Upper lobe of left lung (tissue), 6 donors: ENCODE results near the gene GRID1. TPM values are rescaled to one million over a fixed set of nuclear protein-coding genes. Genes with fewer than 3 reads are reported as not detected.

Source experiments
- ATAC-seq, 2 donors: fragments of 200-7000 bp; cut with Tn5 transposase; one replicate each; pipeline ENCODE4 v1.9.1; 2022; ENCODE audit warnings: mild to moderate bottlenecking in 2 of 2, moderate library complexity in 2 of 2; ENCODE audit not compliant: low FRiP score in 2 of 2
- DNase-seq, 2 donors: peaks; one replicate each; pipeline ENCODE4 v3.0.0-alpha.2; 2019 to 2020
- H3K27ac ChIP-seq, 4 donors: fragments of 200-600 bp; sonication (generic); one replicate each; pipeline ENCODE4 v1.5.1; 2016 to 2019
- H3K27me3 ChIP-seq, 4 donors: fragments of 200-600 bp; sonication (generic); one replicate each; pipeline ENCODE4 v1.5.1; 2017 to 2019
- H3K36me3 ChIP-seq, 4 donors: fragments of 200-600 bp; sonication (generic); one replicate each; pipeline ENCODE4 v1.5.1; 2016 to 2019
- H3K4me1 ChIP-seq, 4 donors: fragments of 200-600 bp; sonication (generic); one replicate each; pipeline ENCODE4 v1.5.1; 2018 to 2019
- H3K4me3 ChIP-seq, 4 donors: fragments of 200-600 bp; sonication (generic); one replicate each; pipeline ENCODE4 v1.5.1; 2017 to 2019; ENCODE audit warnings: mild to moderate bottlenecking in 2 of 4, moderate library complexity in 1 of 4
- H3K9me3 ChIP-seq, 4 donors: fragments of 200-600 bp; sonication (generic); one replicate each; pipeline ENCODE4 v1.5.1; 2018 to 2019
- EP300 ChIP-seq, 4 donors: sonication (generic); formaldehyde crosslinking; IDR thresholded peaks; one replicate each; pipeline ENCODE4 v1.5.1; 2017; ENCODE audit warnings: antibody characterized with exemption in 4 of 4, control low read depth in 2 of 4
- POLR2A ChIP-seq, 4 donors: fragments of 450-650 bp; IDR thresholded peaks; one replicate each; pipeline ENCODE4 v1.5.1; 2016 to 2017; ENCODE audit warnings: antibody characterized with exemption in 4 of 4, mild to moderate bottlenecking in 2 of 4
- POLR2AphosphoS5 ChIP-seq, 2 donors: sonication (generic); formaldehyde crosslinking; IDR thresholded peaks; one replicate each; pipeline ENCODE4 v1.5.1; 2017; ENCODE audit warnings: antibody characterized with exemption in 2 of 2
- WGBS, 2 donors: methylation state at CpG; one replicate each; pipeline ENCODE4 v1.1.5; 2017 to 2018; 5-methylcytosine and 5-hydroxymethylcytosine counted together
- total RNA-seq, 6 donors: library from RNA; depleted of rRNA in 4 of 6; stranded (reverse); fragments of >200 nt in 4 of 6; gene quantifications; one replicate each; pipeline versions ENCODE4 v1.1.0 to v1.2.1, GENCODE V29; 2016 to 2021
- TF ChIP-seq, protein P1 (sequence below), 6 experiments: fragments of 450-650 bp in 4 of 6; fragments of 200-600 bp in 2 of 6; sonication (generic) in 2 of 6; IDR thresholded peaks; one replicate each; pipeline ENCODE4 v1.5.1; 2016 to 2019; ENCODE audit warnings: antibody characterized with exemption in 6 of 6
- donor health status: DM: no; HTN: no; CAD: no; lungs with moderate emphysema.
- donor health status: DM: no; HTN: yes; CAD: no; lungs with severe emphysema.

GRID1 gene
- total RNA-seq, 6 donors from 2014 or later, result 1.5 to 5.2 (median 3.2) TPM

GRCh38 chr10:85624511-85624910 lies 742.1 kb downstream of the GRID1 start:
- TF ChIP-seq, protein P1, sequence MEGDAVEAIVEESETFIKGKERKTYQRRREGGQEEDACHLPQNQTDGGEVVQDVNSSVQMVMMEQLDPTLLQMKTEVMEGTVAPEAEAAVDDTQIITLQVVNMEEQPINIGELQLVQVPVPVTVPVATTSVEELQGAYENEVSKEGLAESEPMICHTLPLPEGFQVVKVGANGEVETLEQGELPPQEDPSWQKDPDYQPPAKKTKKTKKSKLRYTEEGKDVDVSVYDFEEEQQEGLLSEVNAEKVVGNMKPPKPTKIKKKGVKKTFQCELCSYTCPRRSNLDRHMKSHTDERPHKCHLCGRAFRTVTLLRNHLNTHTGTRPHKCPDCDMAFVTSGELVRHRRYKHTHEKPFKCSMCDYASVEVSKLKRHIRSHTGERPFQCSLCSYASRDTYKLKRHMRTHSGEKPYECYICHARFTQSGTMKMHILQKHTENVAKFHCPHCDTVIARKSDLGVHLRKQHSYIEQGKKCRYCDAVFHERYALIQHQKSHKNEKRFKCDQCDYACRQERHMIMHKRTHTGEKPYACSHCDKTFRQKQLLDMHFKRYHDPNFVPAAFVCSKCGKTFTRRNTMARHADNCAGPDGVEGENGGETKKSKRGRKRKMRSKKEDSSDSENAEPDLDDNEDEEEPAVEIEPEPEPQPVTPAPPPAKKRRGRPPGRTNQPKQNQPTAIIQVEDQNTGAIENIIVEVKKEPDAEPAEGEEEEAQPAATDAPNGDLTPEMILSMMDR (IDR thresholded peaks at IDR 0.05), result no peak
- TF ChIP-seq POLR2AphosphoS5 (IDR thresholded peaks at IDR 0.05) (no peak), POLR2A (IDR thresholded peaks at IDR 0.05) (no peak), EP300 (IDR thresholded peaks at IDR 0.05) (no peak)
- no peak for ATAC-seq
- DNase-seq, result no peak
- 84 to 88% methylated on average over 7 of the region's 7 CpGs for WGBS, 2 donors
- Histone ChIP-seq H3K27me3 (no peaks in the 10 kb centered on the region), H3K27ac (no peak overlapping the region), H3K4me3 (no peak overlapping the region), H3K36me3 (no peaks in the 10 kb centered on the region), H3K4me1 (no peaks in the 10 kb centered on the region), H3K9me3 (no peaks in the 10 kb centered on the region)

DNA sequence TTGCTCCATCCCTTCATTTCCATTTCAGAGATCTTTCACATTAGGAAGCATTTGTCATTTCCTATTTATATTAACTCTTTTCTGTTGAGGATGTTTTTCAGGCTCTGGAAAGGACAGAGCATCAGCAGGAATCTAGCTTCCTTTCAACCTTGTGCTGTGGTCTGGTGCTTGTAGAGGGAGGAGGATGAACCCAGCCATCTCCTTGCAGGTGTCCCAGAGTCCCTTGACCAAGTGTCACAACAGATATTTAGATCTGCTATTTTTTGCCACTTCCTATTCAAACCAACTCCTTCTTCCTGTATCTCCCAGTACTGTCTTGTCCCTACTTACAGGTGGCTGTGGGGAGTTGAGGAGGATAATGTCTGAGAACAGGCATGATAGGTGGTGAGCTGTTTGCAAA lies 742.8 kb downstream of the GRID1 start:
- Histone ChIP-seq H3K36me3 (no peaks in the 10 kb centered on the region), H3K4me3 (no peak overlapping the region), H3K27me3 (no peaks in the 10 kb centered on the region), H3K27ac (no peak overlapping the region), H3K9me3 (no peaks in the 10 kb centered on the region), H3K4me1 (no peaks in the 10 kb centered on the region)
- ATAC-seq (no peak), DNase-seq (no peak)
- TF ChIP-seq, protein P1 (IDR thresholded peaks at IDR 0.05), result no peak

- DNase-seq (no peak), ATAC-seq (no peak)
- no peaks in the 10 kb centered on the region for H3K9me3 ChIP-seq
- TF ChIP-seq, protein P1 (IDR thresholded peaks at IDR 0.05), result no peak
- TF ChIP-seq EP300 (IDR thresholded peaks at IDR 0.05), result no peak
- no peak for TF ChIP-seq POLR2A (IDR thresholded peaks at IDR 0.05)
- TF ChIP-seq POLR2AphosphoS5 (IDR thresholded peaks at IDR 0.05), result no peak
- no peak overlapping the region for H3K27ac ChIP-seq
- no peaks in the 10 kb centered on the region for H3K4me1 ChIP-seq
- H3K36me3 ChIP-seq, result no peaks in the 10 kb centered on the region
- no peaks in the 10 kb centered on the region for H3K27me3 ChIP-seq
- 69 to 75% methylated on average over 2 of the region's 2 CpGs for WGBS, 2 donors
- H3K4me3 ChIP-seq, result no peak overlapping the region
Observed at GRCh38 chr10:85623342-85623741, 743.3 kb downstream of the GRID1 start.

GRCh38 chr10:85622425-85622824 lies 744.2 kb downstream of the GRID1 start:
- Histone ChIP-seq H3K4me3 (no peak overlapping the region), H3K27ac (no peak overlapping the region), H3K9me3 (no peaks in the 10 kb centered on the region), H3K36me3 (no peaks in the 10 kb centered on the region), H3K4me1 (no peaks in the 10 kb centered on the region), H3K27me3 (no peaks in the 10 kb centered on the region)
- TF ChIP-seq, protein P1 (IDR thresholded peaks at IDR 0.05), result no peak
- no peak for TF ChIP-seq POLR2A (IDR thresholded peaks at IDR 0.05)
- TF ChIP-seq POLR2AphosphoS5 (IDR thresholded peaks at IDR 0.05), result no peak
- TF ChIP-seq EP300 (IDR thresholded peaks at IDR 0.05), result no peak
- WGBS, 2 donors, result 96 to 97% methylated on average over 3 of the region's 3 CpGs
- no peak for DNase-seq
- ATAC-seq, result no peak

DNA sequence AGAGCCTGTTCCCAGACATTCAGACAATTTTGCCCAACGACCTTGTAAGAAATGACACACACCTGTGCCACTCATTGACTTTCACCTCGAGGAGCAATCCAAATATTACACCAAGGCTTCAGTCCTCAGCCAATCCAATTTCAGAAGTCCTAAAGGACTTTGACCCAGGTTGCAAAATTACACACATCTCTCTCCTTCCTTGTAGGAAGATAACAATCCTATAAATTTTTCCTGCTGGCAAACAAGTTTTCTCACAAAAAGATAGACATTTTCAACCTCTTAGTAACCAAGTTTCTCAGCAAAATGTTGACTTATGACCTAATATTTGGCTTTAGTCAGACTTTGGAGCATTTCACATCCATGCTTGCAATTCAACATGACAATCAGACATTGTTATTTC lies 745.0 kb downstream of the GRID1 start:
- Histone ChIP-seq H3K27ac (no peak overlapping the region), H3K27me3 (no peaks in the 10 kb centered on the region), H3K9me3 (no peaks in the 10 kb centered on the region), H3K4me1 (no peaks in the 10 kb centered on the region), H3K36me3 (no peaks in the 10 kb centered on the region), H3K4me3 (no peak overlapping the region)
- DNase-seq (no peak), ATAC-seq (no peak)
- WGBS, 2 donors, result 46 to 59% methylated on average over 2 of the region's 2 CpGs
- TF ChIP-seq EP300 (IDR thresholded peaks at IDR 0.05) (no peak), POLR2AphosphoS5 (IDR thresholded peaks at IDR 0.05) (no peak), POLR2A (IDR thresholded peaks at IDR 0.05) (no peak)
- TF ChIP-seq, protein P1 (IDR thresholded peaks at IDR 0.05), result no peak
